Anterior cingulate cortex (tissue), 58 donors: ENCODE measurements around the gene CISH.
A peak's percentile ranks its signal among the peaks of the same experiment; 100 is the strongest.

ENCODE experiments used
- DNase-seq, 58 donors: peaks; one replicate each; lab custom pipeline; 2025; lab: John Stamatoyannopoulos, UW

The CISH gene

GRCh38 chr3:50639055-50639494 is 27.5 kb upstream of the CISH start:
- DNase-seq: no peak

GRCh38 chr3:50637945-50638344 is 26.4 kb upstream of the CISH start:
- DNase-seq: no peak

GRCh38 chr3:50637011-50637410 is 25.4 kb upstream of the CISH start:
- no peak for DNase-seq

- no peak for DNase-seq
These were observed 23.5 kb upstream of the CISH start for GRCh38 chr3:50635066-50635465.

- DNase-seq: no peak
These were observed 21.7 kb upstream of the CISH start for GRCh38 chr3:50633230-50633790.

- DNase-seq: no peak
These were observed 20.9 kb upstream of the CISH start for GRCh38 chr3:50632450-50632849.

GRCh38 chr3:50630877-50631276 is 19.3 kb upstream of the CISH start:
- DNase-seq: no peak

- no peak for DNase-seq
These were observed 18.8 kb upstream of the CISH start for GRCh38 chr3:50630394-50630793.

GRCh38 chr3:50628601-50629000 is 17.0 kb upstream of the CISH start:
- no peak for DNase-seq

GRCh38 chr3:50627407-50628051 is 16.0 kb upstream of the CISH start:
- peak in 35 of 58 donors; percentile 7 to 61 (median 32) for DNase-seq

GRCh38 chr3:50626401-50626800 is 14.8 kb upstream of the CISH start:
- DNase-seq: no peak

- peak in 3 of 58 donors; percentile 14 to 22 (median 15) for DNase-seq
These were observed 13.9 kb upstream of the CISH start for GRCh38 chr3:50625231-50626182.

- DNase-seq: no peak
These were observed 13.1 kb upstream of the CISH start for GRCh38 chr3:50624634-50625033.

- DNase-seq: no peak
These were observed 12.4 kb upstream of the CISH start for GRCh38 chr3:50623840-50624474.

GRCh38 chr3:50622881-50623280 is 11.3 kb upstream of the CISH start:
- DNase-seq: no peak

GRCh38 chr3:50620820-50621219 is 9.2 kb upstream of the CISH start:
- DNase-seq: peak in 3 of 58 donors; percentile 26 to 51 (median 26)

GRCh38 chr3:50620420-50620819 is 8.8 kb upstream of the CISH start:
- DNase-seq: peak in 32 of 58 donors; percentile 8 to 74 (median 36)

GRCh38 chr3:50617911-50618481 is 6.4 kb upstream of the CISH start:
- no peak for DNase-seq

GRCh38 chr3:50617096-50617791 is 5.7 kb upstream of the CISH start, which contains the start of gene MAPKAPK3:
TSS of gene MAPKAPK3 (plus strand) at chr3:50617151. CDS start at chr3:50617566, 415 bp downstream.
- peak in 3 of 58 donors; percentile 49 to 56 (median 51) for DNase-seq

GRCh38 chr3:50616770-50617095 is 5.2 kb upstream of the CISH start:
- DNase-seq: peak in 57 of 58 donors; percentile 12 to 89 (median 77)
